Naive B cell (primary cell): ENCODE results near the gene ABCA8. TPM values are rescaled to one million over a fixed set of nuclear protein-coding genes. Genes with fewer than 3 reads are reported as not detected.
"Not testable (repeated sequence)": the region's sequence is repeated elsewhere in the genome, so short reads cannot be mapped to it uniquely, and the experiment has no call there.

Experiments
- ATAC-seq, 2 donors: fragments of 150-1000 bp; cut with Tn5 transposase; 2 replicates each; pipeline ENCODE4 v1.10.0; 2021; ENCODE audit warnings: low read depth in 2 of 2, mild to moderate bottlenecking in 2 of 2, moderate library complexity in 2 of 2
- DNase-seq: peaks from one replicate; pipeline ENCODE4 v3.0.0; 2022
- H3K27ac Mint-ChIP-seq, 6 donors: one replicate each; pipeline ENCODE4 v1.8.0; 2020 to 2022; ENCODE audit warnings: mild to moderate bottlenecking in 6 of 6, mixed read lengths in 6 of 6, moderate library complexity in 5 of 6, inconsistent platforms in 2 of 6
- H3K27me3 Mint-ChIP-seq, 3 donors: one replicate each; pipeline ENCODE4 v1.8.0; 2021 to 2022; ENCODE audit warnings: mixed read lengths in 3 of 3, mild to moderate bottlenecking in 1 of 3
- H3K36me3 Mint-ChIP-seq, 2 donors: one replicate each; pipeline ENCODE4 v1.8.0; 2020 to 2022; ENCODE audit warnings: mixed read lengths in 2 of 2, inconsistent platforms in 1 of 2, mild to moderate bottlenecking in 1 of 2
- H3K4me1 Mint-ChIP-seq, 3 donors: one replicate each; pipeline ENCODE4 v1.8.0; 2020 to 2022; ENCODE audit warnings: mixed read lengths in 3 of 3, inconsistent platforms in 1 of 3, mild to moderate bottlenecking in 1 of 3, moderate library complexity in 1 of 3
- H3K4me3 Mint-ChIP-seq, 8 donors: one replicate each; pipeline ENCODE4 v1.8.0; 2020 to 2022; ENCODE audit warnings: mild to moderate bottlenecking in 8 of 8, mixed read lengths in 8 of 8, moderate library complexity in 8 of 8, inconsistent platforms in 2 of 8
- H3K9me3 Mint-ChIP-seq, 7 donors: one replicate each; pipeline ENCODE4 v1.8.0; 2020 to 2022; ENCODE audit warnings: mixed read lengths in 7 of 7, mild to moderate bottlenecking in 5 of 7, inconsistent platforms in 2 of 7, moderate library complexity in 1 of 7
- polyA plus RNA-seq, 6 donors: library from polyadenylated mRNA; unstranded; fragments of 300-500 nt; fragmentation: Illumina TruSeq; gene quantifications; one replicate each; pipeline ENCODE4 v1.2.3, GENCODE V29; 2021; ENCODE audit warnings: low read depth in 6 of 6

Gene ABCA8
- polyA plus RNA-seq, 6 donors from 2014 or later = not detected

GRCh38 chr17:68824707-68825106, 130.5 kb downstream of the ABCA8 start:
- Mint-ChIP-seq H3K9me3 (peaks cover 0 to 2% (median 0%) of the 10 kb centered on the region in 7 donors), H3K27ac (no peak overlapping the region), H3K4me1 (no peaks in the 10 kb centered on the region), H3K4me3 (no peak overlapping the region), H3K27me3 (peaks cover 0 to 15% (median 4%) of the 10 kb centered on the region in 3 donors), H3K36me3 (no peaks in the 10 kb centered on the region)
- ATAC-seq (no peak), DNase-seq (no peak)

- not testable (repeated sequence) for H3K9me3 Mint-ChIP-seq, H3K36me3 Mint-ChIP-seq, H3K4me1 Mint-ChIP-seq, ATAC-seq, DNase-seq, H3K4me3 Mint-ChIP-seq, H3K27ac Mint-ChIP-seq
- H3K27me3 Mint-ChIP-seq = peaks cover 0 to 15% (median 4%) of the 10 kb centered on the region in 3 donors
These were observed 131.0 kb downstream of the ABCA8 start for GRCh38 chr17:68824185-68824584.

GRCh38 chr17:68822719-68823289, 132.4 kb downstream of the ABCA8 start:
- Mint-ChIP-seq H3K27ac (no peak overlapping the region), H3K9me3 (peaks cover 0 to 1% (median 0%) of the 10 kb centered on the region in 7 donors), H3K27me3 (peaks cover 0 to 15% (median 4%) of the 10 kb centered on the region in 3 donors), H3K36me3 (no peaks in the 10 kb centered on the region), H3K4me1 (no peaks in the 10 kb centered on the region), H3K4me3 (no peak overlapping the region)
- no peak for DNase-seq
- ATAC-seq = no peak

- no peaks in the 10 kb centered on the region for H3K9me3 Mint-ChIP-seq
- H3K27me3 Mint-ChIP-seq = peaks cover 0 to 15% (median 4%) of the 10 kb centered on the region in 3 donors
- no peak overlapping the region for H3K4me3 Mint-ChIP-seq
- no peak overlapping the region for H3K27ac Mint-ChIP-seq
- no peaks in the 10 kb centered on the region for H3K36me3 Mint-ChIP-seq
- H3K4me1 Mint-ChIP-seq = no peaks in the 10 kb centered on the region
- ATAC-seq (no peak), DNase-seq (no peak)
These were observed 133.1 kb downstream of the ABCA8 start for GRCh38 chr17:68821860-68822696.

GRCh38 chr17:68820825-68821481, 134.2 kb downstream of the ABCA8 start:
- H3K9me3 Mint-ChIP-seq = no peaks in the 10 kb centered on the region
- H3K4me3 Mint-ChIP-seq = no peak overlapping the region

GRCh38 chr17:68820476-68820824, 134.7 kb downstream of the ABCA8 start:
- H3K27ac Mint-ChIP-seq = no peak overlapping the region
- DNase-seq = no peak
- H3K4me3 Mint-ChIP-seq = no peak overlapping the region

More at GRCh38 chr17:68820825-68821481, 134.2 kb downstream of the ABCA8 start:
- H3K36me3 Mint-ChIP-seq = no peaks in the 10 kb centered on the region
- H3K27ac Mint-ChIP-seq = no peak overlapping the region
- ATAC-seq = no peak
- H3K4me1 Mint-ChIP-seq = no peaks in the 10 kb centered on the region
- DNase-seq = no peak
- H3K27me3 Mint-ChIP-seq = peaks cover 0 to 15% (median 4%) of the 10 kb centered on the region in 3 donors

GRCh38 chr17:68819465-68819864, 135.7 kb downstream of the ABCA8 start:
- H3K27me3 Mint-ChIP-seq = peaks cover 0 to 15% (median 4%) of the 10 kb centered on the region in 3 donors
- no peaks in the 10 kb centered on the region for H3K36me3 Mint-ChIP-seq
- no peaks in the 10 kb centered on the region for H3K4me1 Mint-ChIP-seq
- H3K4me3 Mint-ChIP-seq = no peak overlapping the region
- DNase-seq (no peak), ATAC-seq (no peak)
- no peak overlapping the region for H3K27ac Mint-ChIP-seq
- H3K9me3 Mint-ChIP-seq = peaks cover 0 to 3% (median 0%) of the 10 kb centered on the region in 7 donors

More at GRCh38 chr17:68820476-68820824, 134.7 kb downstream of the ABCA8 start:
- no peak for ATAC-seq
- Mint-ChIP-seq H3K4me1 (no peaks in the 10 kb centered on the region), H3K36me3 (no peaks in the 10 kb centered on the region), H3K27me3 (peaks cover 0 to 15% (median 4%) of the 10 kb centered on the region in 3 donors), H3K9me3 (peaks cover 0 to 3% (median 0%) of the 10 kb centered on the region in 7 donors)

Other genes starting within 250 kb of the ABCA8 start
- gene ABCA9, start 105.5 kb upstream of the ABCA8 start, polyA plus RNA-seq = not detected
- gene ABCA6, start 186.5 kb upstream of the ABCA8 start, polyA plus RNA-seq = under 1 TPM in 3 of 6 donors, not detected in 3; 0.09 to 0.16 (median 0.13) TPM